ENCODE measurements around the gene SCIN. TPM values are rescaled to one million over a fixed set of nuclear protein-coding genes. Genes with fewer than 3 reads are reported as not detected.

SCIN gene
- total RNA-seq, 1 donor from 2014 or later = 3.9 TPM

DNA sequence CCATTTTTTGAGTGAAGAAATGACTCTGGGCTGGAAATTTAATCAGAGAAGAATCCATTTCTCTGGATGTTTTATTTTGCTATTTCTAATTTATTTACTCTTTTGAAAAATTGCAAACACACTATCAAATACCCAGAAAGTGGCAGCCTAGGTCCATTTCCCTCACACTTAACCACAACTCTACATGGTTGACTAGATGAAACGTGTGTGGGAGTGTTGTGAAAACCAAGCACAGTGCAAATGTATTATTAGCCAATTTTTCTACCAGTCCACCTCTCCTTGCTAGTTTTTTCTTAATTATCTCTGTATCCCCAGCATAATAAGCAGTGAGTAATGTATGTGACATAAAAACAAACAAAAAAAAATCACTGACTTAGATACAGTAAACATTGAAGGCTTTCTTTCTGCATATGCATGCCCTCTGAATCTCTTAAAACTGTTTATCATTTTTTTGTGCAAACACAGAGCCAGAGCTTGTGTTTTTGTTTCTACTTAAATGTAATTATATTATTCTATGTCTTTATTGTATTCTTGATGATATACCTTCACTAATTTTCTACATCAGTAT lies 30.9 kb downstream of the SCIN start:
- no peak for TF ChIP-seq CTCF (conservative IDR thresholded peaks at IDR 0.05)
- H3K9me3 Mint-ChIP-seq = peaks cover 10% of the 10 kb centered on the region
- H3K27me3 Mint-ChIP-seq = no peaks in the 10 kb centered on the region
- DNase-seq (ENCODE audit: extremely low spot score, unreplicated experiment) = no peak
- H3K36me3 Mint-ChIP-seq = no peaks in the 10 kb centered on the region
- no peaks in the 10 kb centered on the region for H3K4me1 Mint-ChIP-seq (ENCODE audit: unreplicated experiment)
- H3K27ac Mint-ChIP-seq = no peak overlapping the region
- H3K4me3 Mint-ChIP-seq = no peak overlapping the region

- Mint-ChIP-seq H3K4me3 (no peak overlapping the region), H3K9me3 (peaks cover 5% of the 10 kb centered on the region), H3K27me3 (no peaks in the 10 kb centered on the region), H3K4me1 (ENCODE audit: unreplicated experiment) (peaks cover 5% of the 10 kb centered on the region), H3K36me3 (no peaks in the 10 kb centered on the region), H3K27ac (no peak overlapping the region)
- TF ChIP-seq CTCF (conservative IDR thresholded peaks at IDR 0.05) = no peak
- DNase-seq (ENCODE audit: extremely low spot score, unreplicated experiment) = no peak
Measured at GRCh38 chr7:12607134-12607533, 36.6 kb downstream of the SCIN start.

- Mint-ChIP-seq H3K27ac (no peak overlapping the region), H3K27me3 (no peaks in the 10 kb centered on the region), H3K4me3 (no peak overlapping the region), H3K9me3 (no peaks in the 10 kb centered on the region), H3K36me3 (no peaks in the 10 kb centered on the region), H3K4me1 (ENCODE audit: unreplicated experiment) (peaks cover 5% of the 10 kb centered on the region)
- no peak for DNase-seq (ENCODE audit: extremely low spot score, unreplicated experiment)
- no peak for TF ChIP-seq CTCF (conservative IDR thresholded peaks at IDR 0.05)
Measured at GRCh38 chr7:12609561-12609960, 39.0 kb downstream of the SCIN start.

DNA sequence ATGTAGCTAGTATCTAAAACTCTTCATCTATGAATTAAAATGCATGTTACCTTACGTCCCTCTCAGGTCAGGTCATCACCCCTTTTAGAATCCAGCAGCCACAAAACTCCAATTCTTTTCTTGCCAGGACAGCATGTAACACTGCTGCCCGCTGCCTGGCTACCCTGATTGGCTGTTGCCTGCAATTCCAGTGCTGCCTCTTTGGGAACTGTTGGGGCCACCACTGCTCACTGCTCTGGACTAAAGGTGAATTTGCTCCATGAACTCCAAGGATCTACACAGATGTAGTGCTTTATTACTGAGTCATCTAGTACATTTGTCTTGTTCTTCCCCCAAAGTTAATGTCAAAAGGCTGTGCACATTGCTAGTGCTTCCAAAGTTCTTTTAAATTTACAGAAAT lies 40.4 kb downstream of the SCIN start:
- no peaks in the 10 kb centered on the region for H3K36me3 Mint-ChIP-seq
- H3K27me3 Mint-ChIP-seq = no peaks in the 10 kb centered on the region
- TF ChIP-seq CTCF (conservative IDR thresholded peaks at IDR 0.05) = no peak
- H3K27ac Mint-ChIP-seq = no peak overlapping the region
- H3K9me3 Mint-ChIP-seq = no peaks in the 10 kb centered on the region
- DNase-seq (ENCODE audit: extremely low spot score, unreplicated experiment) = no peak
- peaks cover 5% of the 10 kb centered on the region for H3K4me1 Mint-ChIP-seq (ENCODE audit: unreplicated experiment)
- no peak overlapping the region for H3K4me3 Mint-ChIP-seq

DNA sequence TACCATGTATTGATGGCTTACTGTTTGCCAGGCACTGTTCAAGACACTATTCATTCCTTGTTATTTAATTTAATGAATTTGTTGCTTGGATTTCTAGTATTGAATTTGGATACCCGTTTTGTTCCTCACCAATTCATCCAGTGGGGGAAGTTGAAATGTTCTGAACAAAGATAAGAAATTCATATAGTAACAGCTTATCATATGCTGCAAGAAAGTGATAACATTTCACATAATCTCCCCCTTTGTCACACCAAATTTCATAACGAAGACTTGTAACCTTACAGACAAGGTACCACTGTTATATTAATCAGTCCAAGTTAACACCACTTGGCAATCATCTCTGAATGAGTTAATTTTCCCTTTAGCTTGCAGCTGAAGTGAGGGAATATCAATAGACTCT lies 42.1 kb downstream of the SCIN start:
- DNase-seq (ENCODE audit: extremely low spot score, unreplicated experiment) = no peak
- H3K36me3 Mint-ChIP-seq = no peaks in the 10 kb centered on the region
- no peaks in the 10 kb centered on the region for H3K9me3 Mint-ChIP-seq
- H3K27me3 Mint-ChIP-seq = no peaks in the 10 kb centered on the region
- H3K4me3 Mint-ChIP-seq = no peak overlapping the region
- no peak overlapping the region for H3K27ac Mint-ChIP-seq
- H3K4me1 Mint-ChIP-seq (ENCODE audit: unreplicated experiment) = no peaks in the 10 kb centered on the region
- no peak for TF ChIP-seq CTCF (conservative IDR thresholded peaks at IDR 0.05)

Data from type B pancreatic cell (in vitro differentiated cells).